NCI-H526 treated with DMSO at 0.1 percent for 48 hours (cell line): ENCODE data around the gene NOL3.

Experiments used
- DNase-seq: peaks from one replicate; lab custom pipeline; 2025; lab: John Stamatoyannopoulos, UW

The NOL3 gene

DNA sequence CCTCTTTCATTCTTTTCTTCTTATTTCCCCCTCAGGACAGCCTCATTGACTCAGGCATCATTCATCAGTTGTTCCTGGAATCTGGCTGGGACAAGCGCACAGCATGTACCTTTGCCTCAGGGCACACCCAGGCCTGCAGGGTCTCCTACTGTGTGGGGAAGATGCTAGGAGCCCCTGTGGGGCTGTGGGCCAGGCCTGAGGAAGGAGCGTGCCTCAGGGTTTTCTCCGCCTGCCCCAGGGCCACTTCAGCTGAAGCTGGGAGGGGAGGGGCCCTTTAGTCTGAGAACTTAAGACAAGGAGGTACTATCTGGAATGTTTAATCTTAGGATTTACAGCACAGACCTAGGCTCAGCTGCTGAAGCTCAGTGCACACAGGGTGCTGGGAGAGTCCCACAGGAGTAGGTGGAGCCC, 36.5 kb downstream of the NOL3 start:
- DNase-seq, result no peak

DNA sequence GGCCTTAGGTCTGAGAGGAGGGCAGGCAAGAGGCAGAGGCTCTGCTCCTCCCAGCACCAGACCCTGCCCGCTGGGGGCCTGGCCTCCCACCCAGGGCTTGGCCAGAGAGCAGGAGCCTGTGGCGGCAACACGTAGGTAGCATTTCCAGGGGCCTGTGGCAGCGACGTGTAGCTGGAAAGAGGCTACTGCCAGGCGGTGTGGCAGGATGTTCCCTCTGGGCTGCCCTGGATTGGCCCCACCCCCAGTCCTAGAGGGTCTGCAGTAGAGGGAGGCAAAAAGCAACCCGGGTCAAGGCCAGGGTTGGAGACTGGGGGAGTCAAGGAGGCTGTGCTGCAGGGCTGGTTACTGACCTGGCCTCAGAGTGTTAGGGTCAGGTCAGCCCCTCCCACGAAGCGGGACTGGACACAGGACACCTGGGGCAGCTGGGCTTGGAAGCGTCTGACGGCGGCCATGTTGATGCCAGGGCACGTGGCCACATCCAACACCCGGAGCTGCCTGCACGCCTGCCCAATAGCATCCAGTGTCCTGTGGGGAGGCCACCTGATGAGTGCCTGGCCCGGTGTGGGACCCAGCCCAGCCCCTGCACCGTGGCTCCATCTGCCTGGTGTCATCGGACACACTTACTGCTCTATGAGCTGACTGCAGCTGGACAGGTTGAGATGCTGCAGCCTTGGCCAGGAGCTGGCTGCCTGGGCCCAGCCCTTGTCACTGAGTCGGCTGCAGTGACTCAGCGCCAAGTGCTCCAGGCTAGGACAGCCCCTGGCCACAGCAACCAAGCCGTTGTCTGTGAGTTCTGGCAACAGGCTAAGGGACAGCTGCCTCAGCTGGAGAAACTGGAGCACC, 37.1 kb downstream of the NOL3 start:
- no peak for DNase-seq

DNA sequence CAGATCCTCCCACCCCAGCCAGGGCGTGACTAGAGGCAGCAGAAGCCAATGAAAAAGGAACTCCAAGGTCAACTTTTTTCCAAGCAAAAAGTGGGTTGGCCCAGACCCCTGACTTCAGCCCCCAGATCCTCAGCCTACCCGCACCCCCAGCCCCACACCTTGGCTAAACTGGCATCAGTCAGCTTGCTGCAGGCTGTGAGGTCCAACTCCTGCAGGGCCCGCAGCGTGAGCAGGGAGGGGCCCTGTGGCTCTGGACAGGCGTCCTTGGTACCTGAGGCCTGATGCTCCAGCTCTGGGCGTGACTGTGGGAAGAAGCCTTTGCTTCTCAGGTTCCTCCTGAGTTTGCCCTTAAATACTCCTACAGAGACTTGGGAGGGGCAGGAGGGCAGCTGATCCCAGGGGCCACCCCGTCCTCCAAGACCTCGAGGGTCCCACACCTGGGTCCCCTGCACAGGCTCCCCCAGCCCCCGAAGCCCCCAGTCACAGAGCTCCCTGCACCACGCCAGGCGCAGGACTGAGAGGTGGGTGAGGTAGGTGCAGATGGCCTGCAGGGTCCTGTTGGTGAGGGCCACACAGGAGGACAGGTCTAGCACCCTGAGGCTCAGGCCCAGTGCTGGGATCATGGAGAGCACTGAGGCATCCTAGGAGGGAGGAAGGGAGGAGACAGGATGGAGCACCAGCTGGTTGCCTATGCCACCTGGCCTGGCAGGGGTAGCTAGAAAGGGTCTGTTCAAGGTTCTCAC, 38.0 kb downstream of the NOL3 start:
- DNase-seq, result no peak

DNA sequence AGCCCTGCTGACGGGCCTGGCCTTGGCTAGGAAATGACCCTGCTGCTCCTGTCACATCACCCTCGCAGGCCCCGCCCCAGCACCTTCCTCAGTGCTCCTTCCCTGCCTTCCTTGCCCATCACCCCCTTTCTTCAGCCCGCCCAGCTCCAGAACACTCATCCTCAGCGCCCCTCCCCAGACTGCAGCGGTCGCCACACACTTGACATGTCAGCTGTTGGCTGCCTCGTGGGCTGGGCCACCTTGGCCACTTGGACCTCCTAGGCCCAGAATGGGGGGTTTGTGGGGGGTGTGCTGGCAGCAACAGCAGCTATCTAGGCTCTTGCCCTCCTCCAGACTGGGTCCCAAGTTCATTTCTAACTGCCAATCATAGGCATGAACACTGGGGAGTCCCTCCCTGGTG, 39.2 kb downstream of the NOL3 start:
- DNase-seq, result no peak

DNA sequence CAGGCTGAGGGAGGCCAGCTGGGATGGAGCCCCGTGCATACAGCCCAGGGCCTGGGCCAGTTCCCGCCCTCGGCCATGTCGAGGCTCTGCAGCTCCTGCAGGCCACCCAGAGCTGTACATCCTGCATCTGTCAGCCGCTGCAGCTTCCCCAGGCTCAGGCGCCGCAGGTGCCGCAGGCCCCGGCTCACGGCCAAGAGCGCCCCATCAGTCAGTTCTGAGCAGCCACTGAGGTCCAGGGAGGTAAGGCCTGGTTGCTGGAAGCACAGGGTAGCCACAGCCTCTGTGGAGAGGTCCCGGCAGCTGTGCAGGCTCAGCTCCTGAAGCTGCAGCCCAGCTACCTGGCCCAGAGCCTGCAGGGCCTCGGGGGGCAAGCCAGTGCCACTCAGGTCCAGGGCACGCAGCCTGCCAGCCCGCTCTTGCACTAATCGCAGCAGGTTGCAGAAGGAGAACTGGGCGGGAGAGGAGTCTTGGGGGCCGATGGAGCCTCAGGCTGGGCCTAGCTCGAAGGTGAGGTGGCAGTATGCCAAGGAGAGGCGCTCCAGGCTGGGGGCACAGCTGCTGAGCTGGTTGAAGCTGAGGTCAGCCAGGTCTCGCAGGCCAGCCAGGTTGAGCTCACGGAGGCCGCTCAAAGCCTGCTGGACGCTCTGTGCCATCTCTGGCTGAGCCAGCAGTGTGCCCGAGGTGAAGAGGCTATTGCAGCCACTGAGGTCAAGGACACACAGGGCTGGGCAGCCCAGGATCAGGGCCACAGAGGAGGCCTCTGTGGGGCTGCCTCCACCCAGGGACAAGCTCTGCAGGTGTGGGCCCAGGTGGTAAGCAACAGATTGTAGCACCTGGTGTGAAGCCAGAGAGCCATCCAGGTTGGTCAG, 40.0 kb downstream of the NOL3 start:
- no peak for DNase-seq

DNA sequence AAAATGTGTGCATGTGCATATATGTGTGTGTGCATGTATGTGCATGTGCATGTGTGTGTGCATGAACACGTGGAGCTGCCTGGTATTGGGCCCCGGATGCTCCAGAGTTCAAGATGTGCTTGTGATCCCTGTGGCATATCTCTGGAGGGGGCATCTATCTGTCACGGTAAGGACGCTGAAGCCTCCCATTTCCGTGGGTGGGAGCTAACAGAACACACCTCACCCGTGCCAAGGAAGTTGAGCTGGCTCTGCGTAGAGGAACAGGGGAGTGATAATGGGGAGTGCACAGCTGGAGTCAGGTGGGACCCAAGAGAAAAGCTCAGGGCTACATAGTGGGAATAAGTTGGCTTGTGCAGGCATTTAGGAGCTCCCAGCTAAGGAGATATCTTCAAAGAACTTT, 41.3 kb downstream of the NOL3 start:
- no peak for DNase-seq

DNA sequence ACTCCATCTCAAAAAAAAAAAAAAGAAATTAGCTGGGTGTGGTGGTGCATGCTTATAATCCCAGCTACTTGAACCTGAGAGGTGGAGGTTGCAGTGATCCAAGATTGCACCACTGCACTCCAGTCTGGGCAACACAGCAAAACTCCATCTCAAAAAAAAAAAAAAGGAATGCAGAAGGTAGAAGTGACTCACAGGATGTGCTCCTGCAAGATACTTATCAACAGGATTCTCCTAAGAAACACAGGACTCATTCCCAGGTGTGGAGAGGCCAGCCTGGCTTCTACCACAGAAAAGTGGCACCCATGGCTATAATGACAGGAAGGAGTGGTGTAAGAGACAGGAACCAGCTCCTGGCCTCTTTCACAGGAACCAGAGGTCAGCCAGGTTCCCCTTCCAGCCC, 42.4 kb downstream of the NOL3 start:
- no peak for DNase-seq

DNA sequence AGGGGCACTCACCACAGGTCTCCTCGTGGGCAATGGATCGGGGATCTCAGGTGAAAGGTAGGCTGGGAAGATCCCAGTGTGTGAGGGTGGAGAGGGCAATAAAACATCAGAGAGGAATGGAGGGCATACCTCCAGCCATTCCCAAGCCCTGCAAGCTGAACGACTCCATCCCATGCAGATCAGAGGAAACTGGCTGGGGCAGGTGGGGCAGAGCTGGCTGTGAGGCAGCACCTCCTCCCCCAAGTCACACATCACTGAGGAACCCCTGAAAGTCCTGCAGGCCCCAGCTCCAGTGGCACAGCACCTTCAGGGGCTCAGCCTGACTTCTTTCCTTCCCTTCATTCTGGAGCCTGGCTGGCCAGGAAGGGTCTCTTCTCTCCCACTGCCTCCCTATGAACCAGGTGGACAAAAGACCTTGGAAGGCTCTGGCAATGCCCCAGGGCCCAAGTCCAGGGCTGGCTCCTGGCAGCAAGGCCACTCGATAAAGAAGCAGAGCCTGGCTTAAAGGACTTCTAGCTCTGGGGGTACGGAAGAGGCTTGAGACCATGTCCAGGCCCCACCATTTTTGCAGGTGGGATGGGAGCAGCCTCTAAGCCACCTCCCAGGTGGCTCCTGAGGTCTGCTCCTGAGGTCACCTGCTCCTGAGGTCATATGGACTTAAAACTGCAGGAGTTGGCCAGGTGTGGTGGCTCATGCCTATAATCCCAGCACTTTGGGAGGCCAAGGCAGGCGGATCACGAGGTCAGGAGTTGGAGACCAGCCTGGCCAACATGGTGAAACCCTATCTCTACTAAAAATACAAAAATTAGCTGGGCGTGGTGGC, 43.1 kb downstream of the NOL3 start:
- DNase-seq, result no peak

DNA sequence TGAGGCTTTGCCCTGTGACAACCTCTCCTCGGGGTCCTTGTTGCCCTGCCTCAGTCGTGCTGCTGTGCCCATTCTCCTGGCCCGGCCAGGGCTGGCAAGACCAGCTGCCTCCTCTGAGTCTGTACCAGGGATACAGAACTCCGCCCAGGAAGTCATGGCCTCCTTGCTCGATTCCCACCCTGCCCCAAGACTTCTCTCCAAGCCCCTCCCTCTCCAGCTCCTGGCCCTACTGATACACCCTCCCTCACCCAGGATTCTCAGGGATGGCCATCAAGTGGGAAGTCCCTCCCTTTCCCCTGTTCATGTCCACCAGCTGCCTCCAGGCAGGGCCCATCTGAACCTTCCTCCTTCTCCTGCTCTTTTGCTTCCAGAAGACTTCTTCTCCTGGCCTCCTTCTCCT, 45.4 kb downstream of the NOL3 start:
- no peak for DNase-seq

DNA sequence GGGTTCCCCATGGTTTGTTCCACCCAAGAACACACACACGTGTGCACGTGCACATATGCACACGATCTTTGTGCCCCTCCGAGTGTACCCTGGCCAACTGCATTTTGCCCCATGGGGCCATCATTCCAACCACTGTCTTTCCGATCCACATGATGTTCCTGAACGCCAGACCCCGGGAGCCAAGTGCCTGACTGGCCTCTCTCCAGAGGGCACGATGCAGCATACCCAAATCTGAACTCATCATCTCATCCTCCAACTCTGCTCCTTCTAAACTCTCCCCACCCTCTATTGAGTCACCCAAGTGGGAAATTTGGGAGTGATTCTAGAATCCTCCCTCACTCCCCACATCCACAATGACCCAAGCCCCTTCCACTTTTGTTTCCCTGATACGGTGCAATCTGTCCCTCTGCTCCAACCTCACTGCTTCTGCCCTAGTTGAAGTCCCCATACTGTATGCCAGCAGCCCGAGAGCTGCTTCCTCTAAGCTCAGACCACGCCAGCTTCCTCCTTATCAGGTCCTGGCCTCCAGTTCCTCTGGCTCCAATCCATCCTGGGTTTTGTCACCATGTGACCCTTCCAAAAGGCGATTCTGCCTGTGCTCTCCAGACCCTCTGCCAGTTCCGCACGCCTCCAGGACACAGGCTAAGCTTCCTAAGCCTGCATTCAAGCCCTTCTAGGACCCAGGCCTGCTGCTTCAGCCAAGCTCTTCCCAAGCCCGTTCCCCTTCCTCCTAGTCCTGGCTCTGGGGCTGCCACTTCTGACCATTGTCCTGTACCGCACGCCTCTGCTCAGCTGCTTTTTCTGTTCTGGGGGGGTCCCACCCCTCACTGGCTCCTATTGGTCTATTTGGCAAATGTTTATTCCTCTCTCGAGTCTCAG, 46.5 kb downstream of the NOL3 start:
- no peak for DNase-seq

DNA sequence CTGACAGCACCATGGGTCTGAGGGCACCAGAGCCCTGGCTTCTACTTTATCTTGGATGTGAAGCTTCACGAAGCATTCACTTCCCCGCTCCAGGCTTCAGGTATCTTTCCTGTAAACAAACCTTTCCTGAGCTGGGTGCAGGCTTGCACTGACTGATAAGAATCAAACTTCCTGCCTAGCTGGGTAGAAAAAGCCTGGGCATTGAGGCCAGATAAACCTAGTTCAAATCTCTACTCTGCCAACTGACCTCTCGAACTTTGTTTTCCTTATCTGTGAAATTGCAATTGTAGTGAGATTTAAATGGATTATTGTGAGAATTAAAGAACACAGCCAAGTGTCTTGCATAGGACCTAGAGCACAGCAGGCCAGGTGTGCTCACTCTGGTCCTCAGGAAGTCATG, 53.7 kb downstream of the NOL3 start:
- no peak for DNase-seq
